HG02759 (cell line): ENCODE measurements around the gene LIPC.

ENCODE experiments used
- ATAC-seq: cut with Tn5 transposase; IDR thresholded peaks from one replicate; pipeline ENCODE4 v1.9.1; 2021; ENCODE audit warnings: mild to moderate bottlenecking, moderate library complexity; ENCODE audit not compliant: unreplicated experiment

The LIPC gene

DNA sequence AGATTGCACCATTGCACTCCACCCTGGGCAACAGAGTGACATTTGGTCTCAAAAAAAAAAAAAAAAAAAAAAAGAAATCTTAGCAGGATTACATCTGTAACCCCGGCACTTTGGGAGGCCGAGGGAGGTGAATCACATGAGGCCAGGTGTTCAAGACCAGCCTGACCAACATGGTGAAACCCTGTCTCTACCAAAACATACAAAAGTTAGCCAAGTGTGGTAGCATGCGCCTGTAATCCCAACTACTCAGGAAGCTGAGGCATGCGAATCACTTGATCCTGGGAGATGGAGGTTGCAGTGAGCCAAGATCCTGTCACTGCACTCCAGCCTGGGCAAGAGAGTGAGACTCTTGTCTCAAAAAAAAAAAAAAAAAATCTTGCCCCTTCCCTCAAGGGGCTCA lies 40.4 kb downstream of the LIPC start:
- ATAC-seq, result no peak

DNA sequence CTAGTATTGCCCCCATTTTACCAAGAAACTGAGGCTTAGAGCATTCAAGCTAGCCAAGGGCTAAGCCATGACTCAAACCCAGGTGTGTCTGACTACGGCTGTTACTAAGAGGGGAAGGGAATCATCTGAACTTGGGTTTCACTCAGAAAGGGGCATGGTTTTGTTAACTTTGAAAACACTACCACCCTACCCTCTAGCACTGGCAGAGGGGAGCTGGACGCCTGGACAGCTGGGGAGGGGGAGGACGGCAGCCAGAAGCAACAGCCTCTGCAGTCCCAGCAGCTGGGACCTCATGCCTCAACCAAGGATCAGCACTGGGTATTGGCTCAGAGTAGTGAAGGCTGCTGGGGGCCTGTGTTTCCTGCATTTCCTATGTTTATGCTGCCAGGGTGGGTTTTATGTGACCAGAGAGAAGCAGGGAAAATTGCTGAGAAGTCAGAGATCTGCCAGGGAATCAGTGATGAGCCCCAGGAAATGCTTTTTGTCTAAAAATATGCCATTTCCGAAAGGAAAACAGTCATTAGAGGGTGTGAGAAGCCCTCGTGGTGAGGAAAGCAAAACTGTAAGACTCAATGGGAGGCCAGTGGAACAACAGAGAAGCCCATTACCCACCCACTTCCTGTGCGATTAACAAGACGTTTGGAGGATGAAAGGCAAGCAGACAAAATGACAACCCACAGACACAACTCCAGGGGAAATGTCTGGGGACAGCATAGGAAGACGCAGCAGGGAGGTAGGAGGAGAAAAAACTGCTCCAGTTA lies 41.2 kb downstream of the LIPC start:
- no peak for ATAC-seq

- ATAC-seq, result no peak
These were observed 41.9 kb downstream of the LIPC start for GRCh38 chr15:58473724-58474123.

DNA sequence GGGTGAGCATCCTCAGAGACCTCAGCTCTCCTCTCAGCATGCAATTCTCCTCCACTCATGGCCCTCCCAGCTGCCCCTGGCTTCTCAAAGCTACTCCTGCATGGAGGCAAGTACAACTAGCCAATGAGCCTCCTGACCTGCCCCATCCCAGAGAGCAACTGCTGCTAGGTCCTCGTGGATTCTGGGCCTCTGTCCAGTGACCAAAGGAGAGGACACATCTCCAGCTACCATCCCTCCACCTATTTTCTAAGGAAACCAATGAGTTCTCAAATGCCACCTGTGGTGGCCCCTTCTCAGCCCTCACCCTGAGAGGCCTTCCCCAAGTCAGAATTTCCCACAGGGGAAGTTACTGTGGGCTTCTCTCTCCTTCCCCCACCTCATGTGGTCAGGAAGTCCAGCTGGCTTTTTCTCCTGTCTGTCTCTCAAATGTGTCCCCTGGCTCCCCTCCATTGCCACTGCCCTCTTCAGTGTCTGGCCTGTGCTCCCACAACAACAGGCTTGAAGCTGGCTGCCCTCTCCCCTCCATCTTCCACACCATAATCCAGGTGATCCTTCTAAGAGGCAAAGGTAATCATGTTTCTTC lies 43.0 kb downstream of the LIPC start:
- ATAC-seq, result no peak

- no peak for ATAC-seq
These were observed 44.1 kb downstream of the LIPC start for GRCh38 chr15:58475573-58476524.

DNA sequence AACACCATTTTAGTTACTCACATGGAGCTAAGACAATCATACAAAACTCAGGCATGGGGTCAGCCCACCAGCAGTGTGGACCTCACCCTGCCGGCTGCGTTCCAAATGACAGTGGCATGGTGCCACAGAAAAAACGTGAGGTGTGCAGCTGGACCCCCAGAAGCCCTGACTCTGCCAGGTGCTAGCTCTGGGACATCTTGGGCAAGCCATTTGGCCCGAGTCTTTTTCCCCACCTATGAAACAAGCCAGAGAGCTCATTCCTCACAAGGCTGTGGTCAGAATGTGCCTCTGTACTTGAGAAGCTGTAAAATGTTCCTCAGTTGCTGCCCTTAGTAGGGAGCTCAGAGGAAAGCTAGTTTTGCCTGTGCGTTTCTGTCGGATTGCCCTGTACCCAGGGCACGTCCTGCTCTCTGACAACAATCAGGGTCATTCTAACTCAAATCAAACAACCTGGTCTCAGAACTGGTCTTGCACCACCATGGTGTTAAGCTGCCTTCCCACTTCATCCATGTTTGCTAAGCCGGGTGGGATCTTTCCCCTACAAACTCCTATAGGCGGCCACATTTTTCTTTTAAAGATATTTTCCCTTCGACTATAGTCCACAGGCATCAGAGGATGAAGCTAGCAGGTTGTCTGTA lies 44.9 kb downstream of the LIPC start:
- no peak for ATAC-seq

DNA sequence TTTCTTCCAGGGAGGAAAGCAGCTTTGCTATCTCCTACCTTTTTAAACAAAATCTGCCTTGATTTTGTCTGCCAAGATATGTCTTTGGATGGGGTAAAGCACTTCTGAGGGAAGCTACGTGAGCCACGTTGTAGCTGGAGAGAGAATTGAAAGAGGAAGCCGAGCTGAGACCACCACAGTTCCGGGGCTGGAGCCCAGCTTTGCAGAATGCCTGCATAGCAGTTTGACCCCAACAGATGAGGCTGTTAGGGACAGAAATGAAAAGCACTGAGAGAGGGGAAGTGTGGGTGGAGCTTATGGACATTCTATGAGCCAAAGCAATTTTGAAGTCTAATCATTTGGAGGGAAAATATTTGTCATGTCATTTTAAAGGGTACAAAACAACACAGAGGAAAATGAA lies 45.4 kb downstream of the LIPC start:
- no peak for ATAC-seq

- ATAC-seq, result no peak
These were observed 46.2 kb downstream of the LIPC start for GRCh38 chr15:58478035-58478434.

DNA sequence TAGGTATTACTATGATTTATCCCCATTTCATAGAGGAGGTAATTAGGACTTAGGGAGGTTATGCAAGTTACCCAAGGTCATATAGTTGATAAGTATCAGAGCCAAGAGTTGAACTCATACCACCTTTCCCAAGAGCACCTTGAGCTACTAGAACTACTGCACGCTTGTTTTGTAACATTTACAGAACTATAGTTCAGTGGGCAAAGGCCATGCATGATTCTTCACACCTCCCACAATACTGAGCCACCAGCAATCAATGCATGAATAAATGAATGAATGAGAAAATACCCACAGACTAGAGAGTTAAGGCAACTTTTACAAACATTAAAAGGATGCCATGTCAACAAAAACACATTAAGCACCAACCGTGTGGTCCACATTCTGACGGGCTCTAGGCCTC lies 46.8 kb downstream of the LIPC start:
- no peak for ATAC-seq

DNA sequence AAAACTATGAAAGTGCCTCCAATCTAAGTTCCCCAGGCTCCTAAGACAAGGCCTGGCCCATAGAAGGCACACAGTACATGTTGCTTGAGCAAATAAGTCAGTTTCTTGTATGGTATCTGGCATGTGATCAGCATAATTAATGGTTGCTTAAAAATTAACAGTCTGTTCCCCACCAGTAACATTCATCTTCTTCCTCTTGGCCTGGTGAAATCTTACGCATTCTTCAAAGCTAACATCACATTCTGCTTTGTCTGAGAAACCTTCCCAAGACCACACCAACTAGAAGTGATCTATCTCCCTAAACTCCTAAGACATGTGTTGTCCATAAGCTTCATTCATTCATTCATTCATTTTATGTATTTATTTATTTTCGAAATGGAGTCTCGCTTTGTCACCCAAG lies 48.1 kb downstream of the LIPC start:
- ATAC-seq, result no peak

GRCh38 chr15:58483376-58483775 lies 51.6 kb downstream of the LIPC start:
- ATAC-seq, result no peak

- no peak for ATAC-seq
These were observed 53.2 kb downstream of the LIPC start for GRCh38 chr15:58484791-58485600.

- no peak for ATAC-seq
These were observed 54.3 kb downstream of the LIPC start for GRCh38 chr15:58486062-58486461.

DNA sequence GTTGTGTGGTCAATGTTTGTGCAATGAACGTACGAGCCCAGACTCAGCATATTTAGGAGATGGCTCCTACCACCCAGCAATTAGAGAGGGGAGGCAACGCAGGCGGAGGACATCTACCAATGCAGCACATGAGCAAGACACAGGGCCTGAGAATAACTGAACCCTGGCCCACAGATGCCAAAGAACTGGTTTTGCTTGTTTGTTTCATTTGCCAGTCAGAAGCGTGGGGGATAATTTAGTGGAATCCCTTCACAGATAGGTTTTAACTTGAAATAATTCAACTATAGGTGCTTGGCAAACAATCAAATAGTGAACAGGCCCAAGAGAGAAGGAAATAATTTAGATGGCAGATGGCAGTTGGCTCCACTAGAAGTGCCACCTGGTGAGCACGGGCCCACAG lies 54.8 kb downstream of the LIPC start:
- no peak for ATAC-seq

GRCh38 chr15:58487041-58487723 lies 55.4 kb downstream of the LIPC start:
- no peak for ATAC-seq

DNA sequence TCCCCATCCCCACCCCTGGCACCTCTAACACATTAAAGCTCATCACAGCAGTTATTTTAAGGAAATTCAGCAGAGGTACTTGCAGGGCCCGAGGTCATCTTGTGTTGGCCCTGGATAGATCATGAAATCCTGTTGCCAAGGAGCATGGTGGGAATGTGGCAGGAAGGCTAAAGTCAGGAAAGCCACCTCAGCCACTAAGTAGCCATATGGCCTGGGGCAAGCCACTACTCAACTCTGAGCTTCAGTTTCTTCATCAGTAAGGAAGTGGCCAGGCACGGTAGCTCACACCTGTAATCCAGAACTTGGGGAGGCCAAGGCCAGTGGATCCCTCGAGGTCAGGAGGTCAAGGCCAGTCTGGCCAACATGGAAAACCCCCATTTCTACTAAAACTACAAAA lies 55.9 kb downstream of the LIPC start:
- no peak for ATAC-seq

DNA sequence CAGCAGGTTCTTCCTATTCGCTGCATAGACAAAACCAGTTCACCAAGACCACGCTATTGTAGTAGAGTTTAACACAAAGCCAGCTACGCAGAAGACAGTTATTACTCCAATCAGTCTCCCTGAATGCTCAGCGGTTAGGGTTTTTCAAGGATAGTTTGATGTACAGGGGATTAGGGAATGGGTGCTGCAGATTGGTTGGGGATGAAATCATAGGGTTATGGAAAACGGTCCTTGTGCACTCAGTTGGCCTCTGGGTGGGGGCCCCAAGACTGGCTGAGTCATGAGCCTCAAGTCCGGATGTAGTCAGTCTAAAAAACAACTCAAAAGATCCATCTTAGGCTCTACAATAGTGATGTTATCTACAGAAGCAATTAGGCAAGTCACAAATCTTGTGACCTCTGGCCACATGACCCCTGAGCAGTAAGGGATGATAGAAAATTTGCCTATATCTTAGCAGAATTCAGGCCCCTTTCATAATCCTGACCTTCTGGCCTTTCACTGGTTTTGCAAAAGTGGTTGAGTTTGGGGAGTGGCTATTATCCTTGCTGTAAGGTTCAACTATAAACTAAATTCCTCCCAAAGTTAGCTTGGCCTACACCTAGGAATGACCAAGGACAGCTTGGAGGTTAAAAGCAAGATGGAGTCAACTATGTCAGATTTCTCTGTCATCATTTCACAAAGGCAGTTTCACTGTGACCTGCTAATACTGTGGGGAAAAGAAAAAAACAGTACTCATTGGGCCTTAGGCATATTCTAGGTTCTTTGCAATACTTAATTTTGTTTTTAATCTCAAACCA lies 57.7 kb downstream of the LIPC start:
- no peak for ATAC-seq

DNA sequence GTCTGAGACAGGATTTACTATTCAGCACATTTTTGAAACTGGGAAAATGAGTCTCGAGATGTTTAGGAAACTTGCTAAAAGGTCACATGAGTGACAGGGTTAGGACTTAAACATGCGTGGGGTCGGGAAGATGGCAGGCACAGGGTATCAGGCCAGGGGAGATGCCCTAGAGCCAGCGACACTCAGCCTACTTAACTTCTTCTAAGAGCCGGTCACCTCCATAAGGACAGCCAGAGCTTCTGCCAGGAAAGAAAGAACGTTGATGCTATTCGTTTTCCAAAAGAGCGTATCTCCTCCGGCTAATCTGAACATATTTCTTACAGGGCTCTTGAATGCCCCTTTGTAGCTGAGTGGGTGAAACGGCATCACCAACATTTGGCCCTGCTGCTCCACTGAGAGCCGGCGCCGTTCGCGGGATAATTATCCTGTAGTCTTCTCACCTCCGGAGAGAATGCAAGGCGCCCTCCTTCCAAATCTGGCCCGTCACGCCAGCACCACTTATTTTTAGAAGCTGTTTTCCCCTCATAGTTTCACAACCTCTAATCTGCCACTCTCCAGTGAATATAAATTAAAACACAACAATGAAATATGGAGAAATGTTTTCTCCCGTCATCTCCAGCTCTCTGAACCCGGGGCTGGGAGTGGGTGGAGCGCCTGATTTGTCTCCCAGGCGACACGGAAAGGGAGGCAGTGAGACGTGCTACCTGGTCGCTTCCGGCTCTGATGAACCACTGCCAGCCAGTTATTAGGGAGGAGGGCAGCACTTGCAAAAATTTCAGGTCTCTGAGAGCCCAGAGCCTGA lies 58.5 kb downstream of the LIPC start:
- ATAC-seq, result no peak
